Panc1 (cell line): ENCODE data around the gene TUBA3C.

Experiments used
- CTCF ChIP-seq: fragments of 450-650 bp; IDR thresholded peaks from 2 replicates; pipeline ENCODE4 v1.5.1; 2017; ENCODE audit warnings: mild to moderate bottlenecking
- POLR2AphosphoS5 ChIP-seq: IDR thresholded peaks from 2 replicates; pipeline ENCODE4 v1.6.1; 2012; ENCODE audit warnings: mild to moderate bottlenecking, low read depth, low read length, moderate library complexity
- REST ChIP-seq, 2 experiments: IDR thresholded peaks; 2 replicates each; pipeline ENCODE4 v1.6.1; 2011 to 2012; ENCODE audit warnings: low read depth in 2 of 2, control low read depth in 1 of 2, low read length in 1 of 2, mild to moderate bottlenecking in 1 of 2, moderate library complexity in 1 of 2; ENCODE audit not compliant: insufficient read depth in 1 of 2
- SIN3A ChIP-seq: IDR thresholded peaks from 2 replicates; pipeline ENCODE4 v1.6.1; 2012; ENCODE audit warnings: low read depth, mild to moderate bottlenecking, low read length, moderate library complexity, borderline replicate concordance; ENCODE audit not compliant: insufficient read depth

- TF ChIP-seq CTCF (no peak), REST (IDR thresholded peaks at IDR 0.05; ENCODE audit: insufficient read depth in 1 of 2, low read depth in 2 of 2, low read length in 1 of 2) (no peak), POLR2AphosphoS5 (no peak), SIN3A (no peak)
Observed at GRCh38 chr13:19185865-19186645, 4.4 kb upstream of the TUBA3C start.
